SJSA1 (cell line): ENCODE data around the gene DCST2. TPM values are rescaled to one million over a fixed set of nuclear protein-coding genes. Genes with fewer than 3 reads are reported as not detected.

ENCODE experiments used
- DNase-seq, 2 experiments: peaks; one replicate each; pipeline ENCODE4 v3.0.0-alpha.2; 2015 to 2020; ENCODE audit warnings: low spot score in 2 of 2, low read depth in 1 of 2
- H3K27ac ChIP-seq: fragments of 250-450 bp; sonication (Bioruptor Pico); 2 replicates; pipeline ENCODE4 v1.5.1; 2020; ENCODE audit warnings: mild to moderate bottlenecking, moderate library complexity
- H3K27me3 ChIP-seq: fragments of 250-450 bp; sonication (Bioruptor Pico); replicated peaks from 2 replicates; pipeline ENCODE4 v1.5.1; 2020; ENCODE audit warnings: mild to moderate bottlenecking, moderate library complexity
- H3K36me3 ChIP-seq: fragments of 250-450 bp; sonication (Bioruptor Pico); 2 replicates; pipeline ENCODE4 v1.5.1; 2020; ENCODE audit warnings: mild to moderate bottlenecking
- H3K4me1 ChIP-seq: fragments of 250-450 bp; sonication (Bioruptor Pico); replicated peaks from 2 replicates; pipeline ENCODE4 v1.6.1; 2021; ENCODE audit warnings: mild to moderate bottlenecking
- H3K4me3 ChIP-seq: fragments of 250-450 bp; sonication (Bioruptor Pico); 2 replicates; pipeline ENCODE4 v1.5.1; 2020; ENCODE audit warnings: mild to moderate bottlenecking
- H3K9me3 ChIP-seq: fragments of 250-450 bp; sonication (Bioruptor Pico); replicated peaks from 2 replicates; pipeline ENCODE4 v1.5.1; 2020; ENCODE audit warnings: mild to moderate bottlenecking
- total RNA-seq: library from RNA; depleted of rRNA; stranded (reverse); fragments of >200 nt; shearing (Covaris generic); gene quantifications from 2 replicates; pipeline ENCODE4 v1.2.3, GENCODE V29; 2014

DCST2 gene
- total RNA-seq, 1 experiment from 2014 or later = not detected

GRCh38 chr1:155062702-155063411 is 29.3 kb upstream of the DCST2 start:
- peaks cover 21% of the 10 kb centered on the region for H3K4me1 ChIP-seq
- no peak overlapping the region for H3K27ac ChIP-seq
- H3K27me3 ChIP-seq = no peaks in the 10 kb centered on the region
- H3K4me3 ChIP-seq = peak overlapping the region; percentile 87
- H3K9me3 ChIP-seq = 0 out of 2 replicates have a peak, but pooled peaks cover 2% of the 10 kb centered on the region
- no peak for DNase-seq
- H3K36me3 ChIP-seq = no peaks in the 10 kb centered on the region

GRCh38 chr1:155062151-155062686 is 28.6 kb upstream of the DCST2 start:
- Histone ChIP-seq H3K9me3 (0 out of 2 replicates have a peak, but pooled peaks cover 2% of the 10 kb centered on the region), H3K4me1 (peaks cover 21% of the 10 kb centered on the region), H3K27ac (no peak overlapping the region), H3K36me3 (no peaks in the 10 kb centered on the region), H3K4me3 (no peak overlapping the region), H3K27me3 (no peaks in the 10 kb centered on the region)
- no peak for DNase-seq

GRCh38 chr1:155061381-155062150 is 28.0 kb upstream of the DCST2 start:
- no peaks in the 10 kb centered on the region for H3K36me3 ChIP-seq
- H3K4me1 ChIP-seq = peaks cover 21% of the 10 kb centered on the region
- H3K4me3 ChIP-seq = no peak overlapping the region
- no peak overlapping the region for H3K27ac ChIP-seq
- 0 out of 2 replicates have a peak, but pooled peaks cover 2% of the 10 kb centered on the region for H3K9me3 ChIP-seq
- H3K27me3 ChIP-seq = no peaks in the 10 kb centered on the region
- peak; percentile 81 to 94 for DNase-seq

GRCh38 chr1:155060736-155061135 is 27.2 kb upstream of the DCST2 start:
- Histone ChIP-seq H3K27me3 (no peaks in the 10 kb centered on the region), H3K4me3 (no peak overlapping the region), H3K27ac (no peak overlapping the region), H3K4me1 (peaks cover 21% of the 10 kb centered on the region), H3K36me3 (no peaks in the 10 kb centered on the region), H3K9me3 (0 out of 2 replicates have a peak, but pooled peaks cover 2% of the 10 kb centered on the region)
- DNase-seq = no peak

GRCh38 chr1:155057788-155058211 is 24.2 kb upstream of the DCST2 start:
- no peaks in the 10 kb centered on the region for H3K9me3 ChIP-seq
- H3K4me3 ChIP-seq = no peak overlapping the region
- no peak for DNase-seq
- no peaks in the 10 kb centered on the region for H3K27me3 ChIP-seq
- H3K36me3 ChIP-seq = no peaks in the 10 kb centered on the region
- H3K4me1 ChIP-seq = peaks cover 5% of the 10 kb centered on the region
- no peak overlapping the region for H3K27ac ChIP-seq

- Histone ChIP-seq H3K9me3 (no peaks in the 10 kb centered on the region), H3K27me3 (no peaks in the 10 kb centered on the region), H3K36me3 (no peaks in the 10 kb centered on the region), H3K27ac (no peak overlapping the region), H3K4me3 (no peak overlapping the region), H3K4me1 (peaks cover 9% of the 10 kb centered on the region)
- no peak for DNase-seq
Measured at GRCh38 chr1:155057104-155057503, 23.5 kb upstream of the DCST2 start.

- no peak for DNase-seq
- Histone ChIP-seq H3K27ac (no peak overlapping the region), H3K36me3 (no peaks in the 10 kb centered on the region), H3K4me3 (no peak overlapping the region), H3K9me3 (no peaks in the 10 kb centered on the region), H3K4me1 (peaks cover 34% of the 10 kb centered on the region), H3K27me3 (no peaks in the 10 kb centered on the region)
Measured at GRCh38 chr1:155053531-155054105, 20.0 kb upstream of the DCST2 start.

- no peak overlapping the region for H3K27ac ChIP-seq
- H3K27me3 ChIP-seq = no peaks in the 10 kb centered on the region
- H3K4me1 ChIP-seq = peaks cover 34% of the 10 kb centered on the region
- DNase-seq = no peak
- peak overlapping the region; percentile 50 for H3K4me3 ChIP-seq
- H3K9me3 ChIP-seq = no peaks in the 10 kb centered on the region
- H3K36me3 ChIP-seq = no peaks in the 10 kb centered on the region
Measured at GRCh38 chr1:155052439-155053395, 19.1 kb upstream of the DCST2 start.

GRCh38 chr1:155051777-155052398 is 18.3 kb upstream of the DCST2 start:
- Histone ChIP-seq H3K4me1 (peaks cover 34% of the 10 kb centered on the region), H3K9me3 (no peaks in the 10 kb centered on the region), H3K27me3 (no peaks in the 10 kb centered on the region), H3K36me3 (no peaks in the 10 kb centered on the region), H3K27ac (no peak overlapping the region), H3K4me3 (peak overlapping the region; percentile 50)
- DNase-seq = peak in 1 of 2 experiments; percentile 37

- Histone ChIP-seq H3K27ac (no peak overlapping the region), H3K9me3 (no peaks in the 10 kb centered on the region), H3K4me3 (peak overlapping the region; percentile 50), H3K27me3 (no peaks in the 10 kb centered on the region), H3K4me1 (peaks cover 34% of the 10 kb centered on the region), H3K36me3 (no peaks in the 10 kb centered on the region)
- DNase-seq = peak in 1 of 2 experiments; percentile 55
Measured at GRCh38 chr1:155051342-155051776, 17.8 kb upstream of the DCST2 start.

DNA sequence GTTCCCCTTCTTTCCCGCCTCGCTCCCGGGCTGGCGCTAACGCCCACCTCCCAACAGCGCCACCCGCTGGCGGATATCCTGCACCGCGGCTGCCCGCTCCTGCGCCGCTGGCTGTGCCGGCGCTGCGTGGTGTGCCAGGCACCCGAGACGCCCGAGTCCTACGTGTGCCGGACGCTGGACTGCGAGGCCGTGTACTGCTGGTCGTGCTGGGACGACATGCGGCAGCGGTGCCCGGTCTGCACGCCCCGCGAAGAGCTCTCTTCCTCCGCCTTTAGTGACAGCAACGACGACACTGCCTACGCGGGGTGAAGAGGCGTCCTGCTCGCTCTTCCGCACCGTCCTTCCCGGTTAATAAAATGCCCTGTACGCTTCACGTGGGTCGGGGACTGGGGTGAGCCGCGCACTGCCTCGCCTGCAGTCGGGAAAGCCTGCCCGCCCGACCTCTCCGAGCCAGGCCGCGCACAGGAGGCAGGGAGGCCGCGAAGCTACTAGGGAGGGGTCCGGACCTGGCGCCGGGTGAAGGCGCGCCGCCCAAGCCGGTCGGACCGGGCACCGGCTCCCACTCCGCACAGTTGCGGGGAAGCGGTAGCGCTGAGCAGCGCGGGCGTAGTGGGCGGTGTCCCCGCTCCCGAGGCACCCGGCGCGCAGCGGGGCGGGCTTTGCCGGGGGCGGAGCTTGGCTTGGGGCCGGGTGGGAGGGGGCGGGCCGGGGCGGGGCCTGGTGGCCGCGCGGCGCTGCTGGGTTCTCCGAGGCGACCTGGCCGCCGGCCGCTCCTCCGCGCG is 17.2 kb upstream of the DCST2 start, which contains the start of gene ADAM15:
Gene ADAM15 (plus strand): TSS at position 757 of the 782 bp plus-strand sequence. CDS start 71 bp downstream, outside the sequence.
- peak within 1 kb of the TSS; percentile 50 for H3K4me3 ChIP-seq
- H3K27ac ChIP-seq = peak within 1 kb of the TSS; percentile 31
- no peaks in the 10 kb centered on the region for H3K9me3 ChIP-seq
- H3K27me3 ChIP-seq = no peaks in the 10 kb centered on the region
- peaks cover 34% of the 10 kb centered on the region for H3K4me1 ChIP-seq
- DNase-seq = peak; percentile 84 to 85
- no peaks in the 10 kb centered on the region for H3K36me3 ChIP-seq
